Esophagus (tissue), 2 donors: ENCODE measurements around the gene CDAN1. TPM values are rescaled to one million over a fixed set of nuclear protein-coding genes. Genes with fewer than 3 reads are reported as not detected.

ENCODE experiments used
- H3K27ac ChIP-seq, 2 donors: one replicate each; pipeline ENCODE4 v1.5.1; 2013; ENCODE audit warnings: low read depth in 2 of 2, mild to moderate bottlenecking in 2 of 2, inconsistent platforms in 1 of 2, low read length in 1 of 2, moderate library complexity in 1 of 2
- H3K27me3 ChIP-seq, 2 donors: one replicate each; pipeline ENCODE4 v1.6.1; 2013; ENCODE audit warnings: low read length in 2 of 2, control low read depth in 1 of 2, mild to moderate bottlenecking in 1 of 2; ENCODE audit not compliant: insufficient read depth in 2 of 2, control insufficient read depth in 1 of 2
- H3K36me3 ChIP-seq, 2 donors: one replicate each; pipeline ENCODE4 v1.6.1; 2013; ENCODE audit warnings: low read length in 1 of 2; ENCODE audit not compliant: control insufficient read depth in 2 of 2, insufficient read depth in 2 of 2
- H3K4me1 ChIP-seq, 2 donors: one replicate each; pipeline ENCODE4 v1.6.1; 2013; ENCODE audit warnings: low read length in 1 of 2; ENCODE audit not compliant: control insufficient read depth in 2 of 2, insufficient read depth in 2 of 2
- H3K4me3 ChIP-seq, 2 donors: one replicate each; pipeline ENCODE4 v1.5.1; 2013; ENCODE audit warnings: low read length in 2 of 2, mild to moderate bottlenecking in 2 of 2, low read depth in 1 of 2, moderate library complexity in 1 of 2
- H3K9me3 ChIP-seq, 2 donors: one replicate each; pipeline ENCODE4 v1.6.1; 2013; ENCODE audit warnings: mild to moderate bottlenecking in 2 of 2, low read depth in 1 of 2, low read length in 1 of 2, moderate library complexity in 1 of 2; ENCODE audit not compliant: control insufficient read depth in 2 of 2, insufficient read depth in 1 of 2
- WGBS, 2 donors: extraction: QIAGEN DNeasy Blood & Tissue Kit; methylation state at CpG; one replicate each; pipeline ENCODE4 v1.1.7; 2013; 5-methylcytosine and 5-hydroxymethylcytosine counted together
- polyA plus RNA-seq, 2 donors: library from polyadenylated mRNA; stranded (reverse); fragments of 200-250 nt; gene quantifications; one replicate each; pipeline ENCODE4 v1.2.3, GENCODE V29; 2013
- donor health status: healthy with polysubstance abuse.
- donor health status: Bipolar disorder and iron deficiency.

The CDAN1 gene
- polyA plus RNA-seq, 2 donors, result 5.0 to 10.8 TPM

GRCh38 chr15:42736178-42736792 is 643 bp downstream of the CDAN1 start:
- H3K27me3 ChIP-seq, result no peaks in the 10 kb centered on the region
- H3K4me3 ChIP-seq, result peak overlapping the region; percentile 82
- H3K9me3 ChIP-seq, result no peaks in the 10 kb centered on the region
- peaks cover 0 to 5% of the 10 kb centered on the region in 2 donors for H3K4me1 ChIP-seq
- 1 to 2% methylated on average over 27 to 55 of the region's 55 CpGs for WGBS, 2 donors
- H3K27ac ChIP-seq, result peak overlapping the region; percentile 81 to 95
- peaks cover 3 to 21% of the 10 kb centered on the region in 2 donors for H3K36me3 ChIP-seq

GRCh38 chr15:42735382-42736165 is 1.4 kb downstream of the CDAN1 start:
- Histone ChIP-seq H3K27me3 (no peaks in the 10 kb centered on the region), H3K9me3 (no peaks in the 10 kb centered on the region), H3K4me3 (peak overlapping the region; percentile 82), H3K27ac (no peak overlapping the region), H3K4me1 (peaks cover 0 to 5% of the 10 kb centered on the region in 2 donors), H3K36me3 (peaks cover 3 to 26% of the 10 kb centered on the region in 2 donors)
- 84 to 85% methylated on average over 19 of the region's 19 CpGs for WGBS, 2 donors

- H3K27me3 ChIP-seq, result no peaks in the 10 kb centered on the region
- no peak overlapping the region for H3K27ac ChIP-seq
- peaks cover 12 to 35% of the 10 kb centered on the region in 2 donors for H3K36me3 ChIP-seq
- H3K4me3 ChIP-seq, result no peak overlapping the region
- 82 to 91% methylated on average over 6 of the region's 6 CpGs for WGBS, 2 donors
- H3K4me1 ChIP-seq, result peaks cover 0 to 5% of the 10 kb centered on the region in 2 donors
- no peaks in the 10 kb centered on the region for H3K9me3 ChIP-seq
Observed at GRCh38 chr15:42734076-42734672, 2.8 kb downstream of the CDAN1 start.

- 94 to 95% methylated on average over 11 of the region's 11 CpGs for WGBS, 2 donors
- H3K27ac ChIP-seq, result no peak overlapping the region
- H3K4me1 ChIP-seq, result peaks cover 0 to 5% of the 10 kb centered on the region in 2 donors
- H3K4me3 ChIP-seq, result no peak overlapping the region
- H3K36me3 ChIP-seq, result peaks cover 12 to 36% of the 10 kb centered on the region in 2 donors
- H3K9me3 ChIP-seq, result no peaks in the 10 kb centered on the region
- H3K27me3 ChIP-seq, result no peaks in the 10 kb centered on the region
Observed at GRCh38 chr15:42733027-42733426, 3.9 kb downstream of the CDAN1 start.

- no peaks in the 10 kb centered on the region for H3K27me3 ChIP-seq
- H3K9me3 ChIP-seq, result no peaks in the 10 kb centered on the region
- H3K36me3 ChIP-seq, result peaks cover 12 to 40% of the 10 kb centered on the region in 2 donors
- peaks cover 0 to 5% of the 10 kb centered on the region in 2 donors for H3K4me1 ChIP-seq
- H3K27ac ChIP-seq, result no peak overlapping the region
- no peak overlapping the region for H3K4me3 ChIP-seq
- 89 to 91% methylated on average over 15 of the region's 15 CpGs for WGBS, 2 donors
Observed at GRCh38 chr15:42732095-42732827, 4.7 kb downstream of the CDAN1 start.

GRCh38 chr15:42731461-42731860 is 5.5 kb downstream of the CDAN1 start:
- Histone ChIP-seq H3K36me3 (peaks cover 12 to 44% of the 10 kb centered on the region in 2 donors), H3K9me3 (no peaks in the 10 kb centered on the region)
- 76 to 83% methylated on average over 6 of the region's 6 CpGs for WGBS, 2 donors

GRCh38 chr15:42730536-42730935 is 6.4 kb downstream of the CDAN1 start:
- Histone ChIP-seq H3K4me1 (no peaks in the 10 kb centered on the region), H3K4me3 (no peak overlapping the region), H3K9me3 (no peaks in the 10 kb centered on the region), H3K27ac (no peak overlapping the region), H3K36me3 (peaks cover 12 to 49% of the 10 kb centered on the region in 2 donors), H3K27me3 (no peaks in the 10 kb centered on the region)
- WGBS, 2 donors, result 93 to 95% methylated on average over 14 of the region's 14 CpGs

More at GRCh38 chr15:42731461-42731860, 5.5 kb downstream of the CDAN1 start:
- H3K4me3 ChIP-seq, result no peak overlapping the region
- H3K27me3 ChIP-seq, result no peaks in the 10 kb centered on the region
- peaks cover 0 to 5% of the 10 kb centered on the region in 2 donors for H3K4me1 ChIP-seq
- H3K27ac ChIP-seq, result no peak overlapping the region

- Histone ChIP-seq H3K4me1 (no peaks in the 10 kb centered on the region), H3K36me3 (peaks cover 9 to 53% of the 10 kb centered on the region in 2 donors), H3K4me3 (no peak overlapping the region), H3K27ac (no peak overlapping the region), H3K27me3 (no peaks in the 10 kb centered on the region), H3K9me3 (no peaks in the 10 kb centered on the region)
- 79 to 83% methylated on average over 8 of the region's 8 CpGs for WGBS, 2 donors
Observed at GRCh38 chr15:42730135-42730534, 6.8 kb downstream of the CDAN1 start.

GRCh38 chr15:42729409-42729808 is 7.5 kb downstream of the CDAN1 start:
- Histone ChIP-seq H3K27me3 (no peaks in the 10 kb centered on the region), H3K9me3 (no peaks in the 10 kb centered on the region), H3K27ac (no peak overlapping the region), H3K36me3 (peaks cover 9 to 51% of the 10 kb centered on the region in 2 donors), H3K4me3 (no peak overlapping the region), H3K4me1 (no peaks in the 10 kb centered on the region)
- 94 to 95% methylated on average over 7 of the region's 7 CpGs for WGBS, 2 donors
